Natural killer cell treated with Interleukin-12 subunit alpha and Interleukin-12 subunit beta and Interleukin-15 and Interleukin-18, amount 100 ng/mL, for 72 hours (primary cell): ENCODE measurements around the gene SCGB2B2. TPM values are rescaled to one million over a fixed set of nuclear protein-coding genes. Genes with fewer than 3 reads are reported as not detected.
"Not testable (repeated sequence)": the region's sequence is repeated elsewhere in the genome, so short reads cannot be mapped to it uniquely, and the experiment has no call there.

ENCODE experiments used
- ATAC-seq, 2 donors: fragments of 150-1000 bp; cut with Tn5 transposase in 1 of 2; sonication (Bioruptor Pico), chemical (Tn5 transposase) in 1 of 2; 2 replicates each; pipeline ENCODE4 v1.10.0; 2021
- DNase-seq: peaks from one replicate; pipeline ENCODE4 v3.0.0; 2022; ENCODE audit warnings: low spot score
- H3K27ac Mint-ChIP-seq, 2 donors: 1 replicate in 1 of 2; 2 replicates in 1 of 2; pipeline ENCODE4 v1.8.0; 2022; ENCODE audit warnings: mixed read lengths in 2 of 2, mild to moderate bottlenecking in 1 of 2, moderate library complexity in 1 of 2
- H3K27me3 Mint-ChIP-seq, 2 donors: 1 replicate in 1 of 2; 2 replicates in 1 of 2; pipeline ENCODE4 v1.8.0; 2022; ENCODE audit warnings: mixed read lengths in 2 of 2
- H3K36me3 Mint-ChIP-seq: one replicate; pipeline ENCODE4 v1.8.0; 2022; ENCODE audit warnings: mixed read lengths
- H3K4me1 Mint-ChIP-seq, 2 donors: 1 replicate in 1 of 2; 2 replicates in 1 of 2; pipeline ENCODE4 v1.8.0; 2022; ENCODE audit warnings: low read depth in 2 of 2, mixed read lengths in 2 of 2, mild to moderate bottlenecking in 1 of 2
- H3K4me3 Mint-ChIP-seq: one replicate; pipeline ENCODE4 v1.8.0; 2022; ENCODE audit warnings: mixed read lengths
- H3K9me3 Mint-ChIP-seq: 2 replicates; pipeline ENCODE4 v1.8.0; 2022; ENCODE audit warnings: mixed read lengths
- total RNA-seq, 2 donors: library from RNA; stranded (reverse); gene quantifications; one replicate each; pipeline ENCODE4 v1.2.3, GENCODE V29; 2022

SCGB2B2 gene
- under 1 TPM; 0.57 to 0.81 TPM for total RNA-seq

GRCh38 chr19:34676697-34677385 is at the start of gene SCGB2B2:
SCGB2B2 (minus strand) TSS chr19:34677159; CDS start chr19:34594563, 82,596 bp downstream.
- peaks cover 31 to 32% of the 10 kb centered on the region in 2 donors for H3K4me1 Mint-ChIP-seq
- peaks cover 10 to 26% of the 10 kb centered on the region in 2 donors for H3K27me3 Mint-ChIP-seq
- DNase-seq (no peak), ATAC-seq (peak; percentile 70 to 73)
- H3K27ac Mint-ChIP-seq, result peak within 1 kb of the TSS; percentile 99 to 100
- H3K4me3 Mint-ChIP-seq, result peak within 1 kb of the TSS; percentile 94
- peaks cover 30% of the 10 kb centered on the region for H3K36me3 Mint-ChIP-seq
- H3K9me3 Mint-ChIP-seq, result peaks cover 5% of the 10 kb centered on the region

- no peak for DNase-seq
- Mint-ChIP-seq H3K36me3 (no peaks in the 10 kb centered on the region), H3K4me3 (no peak overlapping the region), H3K4me1 (no peaks in the 10 kb centered on the region), H3K27me3 (peaks cover 37 to 51% of the 10 kb centered on the region in 2 donors), H3K9me3 (no peaks in the 10 kb centered on the region), H3K27ac (no peak overlapping the region)
- ATAC-seq, result no peak
Observed at GRCh38 chr19:34725400-34725799, 48.4 kb upstream of the SCGB2B2 start.

DNA sequence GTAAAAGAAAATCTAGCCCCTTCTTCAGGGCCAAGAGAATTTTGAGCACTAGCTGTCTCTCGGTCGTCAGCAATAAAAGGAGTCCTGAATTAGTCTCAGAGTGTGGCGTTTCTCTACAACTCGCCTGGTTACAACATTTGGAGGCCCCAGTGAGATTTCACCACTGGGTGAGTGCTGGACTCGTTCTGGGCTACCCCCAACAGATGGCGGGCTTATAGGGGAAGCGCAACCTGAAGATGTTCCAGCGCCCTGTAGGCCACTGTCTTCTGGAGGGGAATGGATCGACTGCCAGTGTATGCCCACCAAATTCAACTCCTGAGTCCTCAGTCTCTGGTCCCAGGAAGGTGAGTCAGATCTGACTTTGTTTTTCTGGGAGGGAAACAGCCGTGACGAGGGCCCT is 45.4 kb upstream of the SCGB2B2 start:
- no peak overlapping the region for H3K4me3 Mint-ChIP-seq
- peaks cover 41 to 51% of the 10 kb centered on the region in 2 donors for H3K27me3 Mint-ChIP-seq
- no peak for ATAC-seq
- no peak overlapping the region for H3K27ac Mint-ChIP-seq
- H3K9me3 Mint-ChIP-seq, result no peaks in the 10 kb centered on the region
- no peak for DNase-seq
- H3K4me1 Mint-ChIP-seq, result no peaks in the 10 kb centered on the region
- H3K36me3 Mint-ChIP-seq, result no peaks in the 10 kb centered on the region

- ATAC-seq (no peak), DNase-seq (no peak)
- peaks cover 23% of the 10 kb centered on the region for H3K36me3 Mint-ChIP-seq
- H3K9me3 Mint-ChIP-seq, result peaks cover 5% of the 10 kb centered on the region
- no peak overlapping the region for H3K4me3 Mint-ChIP-seq
- peaks cover 38 to 50% of the 10 kb centered on the region in 2 donors for H3K27me3 Mint-ChIP-seq
- H3K27ac Mint-ChIP-seq, result no peak overlapping the region
- peaks cover 0 to 3% of the 10 kb centered on the region in 2 donors for H3K4me1 Mint-ChIP-seq
Observed at GRCh38 chr19:34715357-34715756, 38.4 kb upstream of the SCGB2B2 start.

GRCh38 chr19:34713262-34713637 is 36.3 kb upstream of the SCGB2B2 start:
- H3K27me3 Mint-ChIP-seq, result peaks cover 35 to 50% of the 10 kb centered on the region in 2 donors
- ATAC-seq, result no peak

GRCh38 chr19:34712395-34713261 is 35.7 kb upstream of the SCGB2B2 start:
- peaks cover 29 to 45% of the 10 kb centered on the region in 2 donors for H3K27me3 Mint-ChIP-seq
- peaks cover 23% of the 10 kb centered on the region for H3K36me3 Mint-ChIP-seq
- H3K4me3 Mint-ChIP-seq, result no peak overlapping the region
- no peak overlapping the region for H3K27ac Mint-ChIP-seq
- DNase-seq, result peak; percentile 82
- peaks cover 5% of the 10 kb centered on the region for H3K9me3 Mint-ChIP-seq
- ATAC-seq, result peak in 1 of 2 donors; percentile 67
- H3K4me1 Mint-ChIP-seq, result peaks cover 0 to 3% of the 10 kb centered on the region in 2 donors

More at GRCh38 chr19:34713262-34713637, 36.3 kb upstream of the SCGB2B2 start:
- no peak overlapping the region for H3K4me3 Mint-ChIP-seq
- H3K27ac Mint-ChIP-seq, result no peak overlapping the region
- H3K4me1 Mint-ChIP-seq, result peaks cover 0 to 3% of the 10 kb centered on the region in 2 donors
- peaks cover 5% of the 10 kb centered on the region for H3K9me3 Mint-ChIP-seq
- no peak for DNase-seq
- H3K36me3 Mint-ChIP-seq, result peaks cover 23% of the 10 kb centered on the region

DNA sequence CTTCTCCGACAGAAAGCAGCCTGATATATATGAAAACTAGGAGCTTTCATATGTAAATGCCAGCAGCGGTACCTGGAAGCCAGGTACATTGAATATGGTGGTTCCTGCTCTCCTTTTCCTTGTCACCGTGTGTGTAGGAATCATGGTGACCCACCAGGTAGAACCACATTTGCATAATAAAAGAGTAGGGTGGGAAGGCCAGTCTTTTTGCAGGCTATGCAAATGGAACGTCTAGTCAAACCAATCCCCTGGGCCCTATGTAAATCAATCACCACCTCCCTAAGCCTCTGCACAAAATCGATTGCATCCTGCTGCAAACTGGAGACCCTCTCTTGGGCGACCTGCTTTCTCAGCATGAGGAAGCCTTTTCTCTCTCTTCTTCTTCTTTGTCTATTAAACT is 34.9 kb upstream of the SCGB2B2 start:
- Mint-ChIP-seq H3K27ac (no peak overlapping the region), H3K9me3 (peaks cover 5% of the 10 kb centered on the region), H3K4me3 (no peak overlapping the region), H3K36me3 (peaks cover 25% of the 10 kb centered on the region), H3K27me3 (peaks cover 21 to 45% of the 10 kb centered on the region in 2 donors), H3K4me1 (peaks cover 0 to 3% of the 10 kb centered on the region in 2 donors)
- DNase-seq, result no peak
- ATAC-seq, result no peak

GRCh38 chr19:34707661-34708060 is 30.7 kb upstream of the SCGB2B2 start:
- no peak overlapping the region for H3K4me3 Mint-ChIP-seq
- ATAC-seq (no peak), DNase-seq (no peak)
- H3K9me3 Mint-ChIP-seq, result no peaks in the 10 kb centered on the region
- H3K27ac Mint-ChIP-seq, result no peak overlapping the region
- H3K27me3 Mint-ChIP-seq, result peaks cover 17 to 37% of the 10 kb centered on the region in 2 donors
- H3K36me3 Mint-ChIP-seq, result peaks cover 22% of the 10 kb centered on the region
- H3K4me1 Mint-ChIP-seq, result peaks cover 0 to 2% of the 10 kb centered on the region in 2 donors

GRCh38 chr19:34692549-34692948 is 15.6 kb upstream of the SCGB2B2 start:
- peaks cover 0 to 5% of the 10 kb centered on the region in 2 donors for H3K4me1 Mint-ChIP-seq
- ATAC-seq, result no peak
- H3K9me3 Mint-ChIP-seq, result peaks cover 11% of the 10 kb centered on the region
- no peak for DNase-seq
- H3K36me3 Mint-ChIP-seq, result peaks cover 7% of the 10 kb centered on the region
- H3K27ac Mint-ChIP-seq, result no peak overlapping the region
- no peak overlapping the region for H3K4me3 Mint-ChIP-seq
- peaks cover 20 to 31% of the 10 kb centered on the region in 2 donors for H3K27me3 Mint-ChIP-seq

DNA sequence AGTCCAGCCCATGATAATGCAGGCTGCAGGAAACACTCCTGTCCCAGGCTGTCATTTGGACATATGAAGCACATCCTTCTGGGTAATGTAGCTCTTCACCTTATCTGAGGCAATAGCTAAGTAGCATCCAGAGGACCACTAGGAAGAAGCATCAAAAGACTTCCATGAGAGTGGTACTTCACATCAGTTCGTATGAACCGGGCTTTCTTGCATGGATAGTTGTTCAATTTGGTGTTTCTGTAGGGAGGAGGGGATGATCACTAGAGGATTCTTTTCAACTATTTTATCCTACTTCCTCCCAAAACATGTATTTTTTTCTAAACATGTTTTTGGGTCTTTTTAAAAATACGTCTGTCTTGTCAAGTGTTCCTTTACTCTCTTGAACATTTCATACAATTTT is 13.4 kb upstream of the SCGB2B2 start:
- Mint-ChIP-seq H3K36me3 (peaks cover 22% of the 10 kb centered on the region), H3K4me3 (no peak overlapping the region), H3K9me3 (peaks cover 12% of the 10 kb centered on the region), H3K27ac (no peak overlapping the region), H3K4me1 (peaks cover 0 to 5% of the 10 kb centered on the region in 2 donors), H3K27me3 (peaks cover 20 to 31% of the 10 kb centered on the region in 2 donors)
- DNase-seq (no peak), ATAC-seq (no peak)

DNA sequence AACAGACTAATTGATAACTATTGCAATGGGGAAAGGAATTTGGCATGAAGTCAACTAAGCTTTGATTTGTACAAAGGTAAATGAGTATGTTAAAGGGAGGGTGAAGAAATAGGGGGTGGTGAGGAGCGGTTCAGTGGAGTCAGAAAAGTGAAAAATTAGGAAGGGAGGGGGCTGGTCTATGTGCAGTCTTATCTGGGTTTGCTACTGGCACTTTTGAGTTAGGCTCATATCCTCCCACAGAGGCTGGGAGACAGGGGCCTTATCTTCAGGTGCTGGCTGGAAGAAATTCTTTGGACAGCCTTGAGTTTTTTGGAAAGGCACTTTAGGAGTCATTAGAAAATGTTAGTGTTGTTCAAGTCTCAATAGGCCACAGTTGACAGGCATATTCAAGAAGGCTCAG is 11.6 kb upstream of the SCGB2B2 start:
- ATAC-seq (no peak), DNase-seq (no peak)
- Mint-ChIP-seq H3K9me3 (peaks cover 19% of the 10 kb centered on the region), H3K4me3 (no peak overlapping the region), H3K27ac (no peak overlapping the region), H3K4me1 (peaks cover 0 to 5% of the 10 kb centered on the region in 2 donors), H3K36me3 (peaks cover 38% of the 10 kb centered on the region), H3K27me3 (peaks cover 18 to 22% of the 10 kb centered on the region in 2 donors)

- Mint-ChIP-seq H3K27ac (no peak overlapping the region), H3K9me3 (peaks cover 23% of the 10 kb centered on the region), H3K4me3 (no peak overlapping the region), H3K36me3 (peaks cover 50% of the 10 kb centered on the region), H3K4me1 (peaks cover 0 to under 1% of the 10 kb centered on the region in 2 donors), H3K27me3 (peaks cover 9 to 13% of the 10 kb centered on the region in 2 donors)
- DNase-seq (no peak), ATAC-seq (no peak)
Observed at GRCh38 chr19:34687348-34687747, 10.4 kb upstream of the SCGB2B2 start.

- peaks cover 50% of the 10 kb centered on the region for H3K36me3 Mint-ChIP-seq
- H3K4me3 Mint-ChIP-seq, result no peak overlapping the region
Observed at GRCh38 chr19:34686455-34686854, 9.5 kb upstream of the SCGB2B2 start.

DNA sequence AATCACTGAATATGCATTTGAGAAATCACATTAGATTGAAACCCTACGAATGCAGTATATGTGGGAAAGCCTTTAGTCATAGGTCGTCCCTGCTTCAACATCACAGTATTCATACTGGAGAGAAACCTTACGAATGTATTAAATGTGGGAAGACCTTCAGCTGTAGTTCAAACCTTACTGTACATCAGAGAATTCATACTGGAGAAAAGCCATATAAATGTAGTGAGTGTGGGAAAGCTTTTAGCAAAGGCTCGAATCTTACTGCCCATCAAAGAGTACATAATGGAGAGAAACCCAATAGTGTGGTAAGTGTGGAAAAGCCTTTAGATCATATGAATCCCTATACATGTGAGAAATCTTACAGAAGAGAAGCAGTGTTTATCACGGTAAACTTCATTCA is 8.3 kb upstream of the SCGB2B2 start:
- not testable (repeated sequence) for H3K4me1 Mint-ChIP-seq, H3K27me3 Mint-ChIP-seq, DNase-seq, ATAC-seq, H3K4me3 Mint-ChIP-seq, H3K27ac Mint-ChIP-seq
- Mint-ChIP-seq H3K9me3 (peaks cover 23% of the 10 kb centered on the region), H3K36me3 (peaks cover 58% of the 10 kb centered on the region)

More at GRCh38 chr19:34686455-34686854, 9.5 kb upstream of the SCGB2B2 start:
- H3K9me3 Mint-ChIP-seq, result peaks cover 23% of the 10 kb centered on the region
- H3K27me3 Mint-ChIP-seq, result peaks cover 7 to 9% of the 10 kb centered on the region in 2 donors
- DNase-seq, result no peak
- no peaks in the 10 kb centered on the region for H3K4me1 Mint-ChIP-seq
- no peak overlapping the region for H3K27ac Mint-ChIP-seq
- no peak for ATAC-seq
